HepG2 (cell line): Measurements from ENCODE around the gene LRRC43. TPM values are rescaled to one million over a fixed set of nuclear protein-coding genes. Genes with fewer than 3 reads are reported as not detected.

Experiments
- CBX2 ChIP-seq, 2 experiments: fragments of 200-600 bp in 1 of 2; sonication (generic); formaldehyde crosslinking in 1 of 2; IDR thresholded peaks; 2 replicates each; pipeline versions ENCODE4 v1.7.0 to v1.8.1; 2018 to 2022; ENCODE audit warnings: low read depth in 2 of 2, low read length in 1 of 2, mild to moderate bottlenecking in 1 of 2, missing genetic modification reagents in 1 of 2
- CENPT ChIP-seq: sonication (generic); formaldehyde crosslinking; IDR thresholded peaks from 2 replicates; pipeline ENCODE4 v1.8.0; 2022; ENCODE audit warnings: low read depth, mild to moderate bottlenecking, moderate library complexity, missing genetic modification reagents
- DMAP1 ChIP-seq: IDR thresholded peaks from 2 replicates; pipeline ENCODE4 v1.6.1; 2016
- ELF1 ChIP-seq: sonication (generic); formaldehyde crosslinking; IDR thresholded peaks from 2 replicates; pipeline ENCODE4 v1.4.0; 2020; ENCODE audit warnings: missing genetic modification reagents
- EP300 ChIP-seq, 3 experiments: sonication (generic) in 1 of 3; formaldehyde crosslinking in 1 of 3; IDR thresholded peaks; 2 replicates each; pipeline versions ENCODE4 v1.5.1 to v1.6.1; 2011 to 2020; ENCODE audit warnings: low read depth in 2 of 3, low read length in 2 of 3, borderline replicate concordance in 1 of 3, improper control_type of control experiment in 1 of 3, mild to moderate bottlenecking in 1 of 3, missing genetic modification reagents in 1 of 3, moderate library complexity in 1 of 3
- HNRNPL ChIP-seq: fragments of 200-400 bp; formaldehyde crosslinking; IDR thresholded peaks from 2 replicates; pipeline ENCODE4 v1.6.1; 2017; ENCODE audit warnings: mild to moderate bottlenecking, low read depth, low read length
- MIXL1 ChIP-seq: IDR thresholded peaks from 2 replicates; pipeline ENCODE4 v1.6.1; 2016
- NFIC ChIP-seq: IDR thresholded peaks from 2 replicates; pipeline ENCODE4 v1.6.1; 2012; ENCODE audit warnings: mild to moderate bottlenecking, low read length, inconsistent platforms
- POGZ ChIP-seq: sonication (generic); formaldehyde crosslinking; IDR thresholded peaks from 2 replicates; pipeline ENCODE4 v1.4.0; 2020; ENCODE audit warnings: mild to moderate bottlenecking, missing genetic modification reagents
- RORA ChIP-seq: sonication (generic); formaldehyde crosslinking; IDR thresholded peaks from 2 replicates; pipeline ENCODE4 v1.5.0; 2020; ENCODE audit warnings: mild to moderate bottlenecking, missing genetic modification reagents, moderate library complexity
- SMARCC2 ChIP-seq: fragments of 450-650 bp; IDR thresholded peaks from 2 replicates; pipeline ENCODE4 v1.6.1; 2017; ENCODE audit warnings: antibody characterized with exemption, mild to moderate bottlenecking
- TARDBP ChIP-seq: sonication (generic); formaldehyde crosslinking; IDR thresholded peaks from 2 replicates; pipeline ENCODE4 v1.8.0; 2022; ENCODE audit warnings: mild to moderate bottlenecking, missing genetic modification reagents
- TCF12 ChIP-seq, 2 experiments: fragments of 450-650 bp in 1 of 2; sonication (generic) in 1 of 2; formaldehyde crosslinking in 1 of 2; IDR thresholded peaks; 2 replicates each; pipeline versions ENCODE4 v1.6.1 to v1.8.0; 2017 to 2022; ENCODE audit warnings: antibody characterized with exemption in 1 of 2, mild to moderate bottlenecking in 1 of 2, missing genetic modification reagents in 1 of 2, moderate library complexity in 1 of 2
- U2AF2 ChIP-seq: fragments of 200-400 bp; formaldehyde crosslinking; IDR thresholded peaks from 2 replicates; pipeline ENCODE4 v1.6.1; 2017; ENCODE audit warnings: low read depth, mild to moderate bottlenecking, low read length
- YY1 ChIP-seq: IDR thresholded peaks from 2 replicates; pipeline ENCODE4 v1.6.1; 2011; ENCODE audit warnings: low read length, low read depth, moderate library complexity, mild to moderate bottlenecking; ENCODE audit not compliant: insufficient read depth, insufficient replicate concordance
- ZBTB49 ChIP-seq: sonication (generic); formaldehyde crosslinking; IDR thresholded peaks from 2 replicates; pipeline ENCODE4 v1.4.0; 2020; ENCODE audit warnings: missing genetic modification reagents, borderline replicate concordance
- ZNF136 ChIP-seq: sonication (generic); formaldehyde crosslinking; IDR thresholded peaks from 2 replicates; pipeline ENCODE4 v1.8.1; 2022; ENCODE audit warnings: low read depth, mild to moderate bottlenecking, moderate library complexity, missing genetic modification reagents
- ZNF143 ChIP-seq: sonication (generic); formaldehyde crosslinking; IDR thresholded peaks from 2 replicates; pipeline ENCODE4 v1.4.0; 2020; ENCODE audit warnings: missing genetic modification reagents
- ZNF367 ChIP-seq: sonication (generic); formaldehyde crosslinking; IDR thresholded peaks from 2 replicates; pipeline ENCODE4 v1.4.0; 2020; ENCODE audit warnings: missing genetic modification reagents, borderline replicate concordance
- ZNF747 ChIP-seq: sonication (generic); formaldehyde crosslinking; IDR thresholded peaks from 2 replicates; pipeline ENCODE4 v1.8.1; 2023; ENCODE audit warnings: missing genetic modification reagents, mild to moderate bottlenecking, borderline replicate concordance
- ZNF792 ChIP-seq: IDR thresholded peaks from 2 replicates; pipeline ENCODE4 v1.6.1; 2016
- ZNF879 ChIP-seq: sonication (generic); formaldehyde crosslinking; IDR thresholded peaks from 2 replicates; pipeline ENCODE4 v1.8.1; 2023; ENCODE audit warnings: missing genetic modification reagents
- polyA plus RNA-seq, 8 experiments: library from polyadenylated mRNA; depleted of rRNA in 3 of 8; stranded (reverse) in 7 of 8; unstranded in 1 of 8; fragments of >200 nt; fragmentation: Illumina TruSeq in 4 of 8; extraction: Trizol in 4 of 8; gene quantifications; 2 replicates each; pipeline versions ENCODE4 v1.2.1 to v1.2.3, GENCODE V29; 2011 to 2016; ENCODE audit warnings: low read depth in 4 of 8, missing spikeins in 1 of 8, mixed read lengths in 1 of 8; ENCODE audit not compliant: insufficient read depth in 1 of 8
- total RNA-seq, 5 experiments: library from RNA; depleted of rRNA; stranded (reverse); fragments of >200 nt; fragmentation: Illumina TruSeq; extraction: Trizol; gene quantifications; 2 replicates each; pipeline ENCODE4 v1.2.3, GENCODE V29; 2016; ENCODE audit warnings: low read depth in 1 of 5
- TF ChIP-seq, protein P1 (sequence below): sonication (generic); formaldehyde crosslinking; IDR thresholded peaks from 2 replicates; pipeline ENCODE4 v1.9.0; 2021; ENCODE audit warnings: missing genetic modification reagents, borderline replicate concordance
- TF ChIP-seq, protein P2 (sequence below): sonication (generic); formaldehyde crosslinking; IDR thresholded peaks from 2 replicates; pipeline ENCODE4 v1.4.0; 2020; ENCODE audit warnings: missing genetic modification reagents, mild to moderate bottlenecking, borderline replicate concordance

LRRC43 gene
- total and polyA plus RNA-seq, 2 of the 13 experiments (the other 11 are each of a cell fraction or from before 2014, with no cell fraction given), result not detected

- TF ChIP-seq, protein P1, sequence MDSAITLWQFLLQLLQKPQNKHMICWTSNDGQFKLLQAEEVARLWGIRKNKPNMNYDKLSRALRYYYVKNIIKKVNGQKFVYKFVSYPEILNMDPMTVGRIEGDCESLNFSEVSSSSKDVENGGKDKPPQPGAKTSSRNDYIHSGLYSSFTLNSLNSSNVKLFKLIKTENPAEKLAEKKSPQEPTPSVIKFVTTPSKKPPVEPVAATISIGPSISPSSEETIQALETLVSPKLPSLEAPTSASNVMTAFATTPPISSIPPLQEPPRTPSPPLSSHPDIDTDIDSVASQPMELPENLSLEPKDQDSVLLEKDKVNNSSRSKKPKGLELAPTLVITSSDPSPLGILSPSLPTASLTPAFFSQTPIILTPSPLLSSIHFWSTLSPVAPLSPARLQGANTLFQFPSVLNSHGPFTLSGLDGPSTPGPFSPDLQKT (CRISPR knock-in tag), result no peak
- no peak for TF ChIP-seq U2AF2
- TF ChIP-seq ZNF879 (CRISPR knock-in tag), result no peak
- TF ChIP-seq SMARCC2, result no peak
- no peak for TF ChIP-seq CBX2 (IDR thresholded peaks at IDR 0.05; ENCODE audit: low read depth, low read length)
- no peak for TF ChIP-seq CBX2 (CRISPR knock-in tag; IDR thresholded peaks at IDR 0.05; ENCODE audit: low read depth)
- TF ChIP-seq DMAP1 (CRISPR knock-in tag), result peak; percentile 89
- TF ChIP-seq CENPT (CRISPR knock-in tag), result peak; percentile 76; the same call in 1 of the 2 replicates
- peak; percentile 80 for TF ChIP-seq ZNF747 (CRISPR knock-in tag)
- no peak for TF ChIP-seq ZNF143 (CRISPR knock-in tag)
- TF ChIP-seq, protein P2, sequence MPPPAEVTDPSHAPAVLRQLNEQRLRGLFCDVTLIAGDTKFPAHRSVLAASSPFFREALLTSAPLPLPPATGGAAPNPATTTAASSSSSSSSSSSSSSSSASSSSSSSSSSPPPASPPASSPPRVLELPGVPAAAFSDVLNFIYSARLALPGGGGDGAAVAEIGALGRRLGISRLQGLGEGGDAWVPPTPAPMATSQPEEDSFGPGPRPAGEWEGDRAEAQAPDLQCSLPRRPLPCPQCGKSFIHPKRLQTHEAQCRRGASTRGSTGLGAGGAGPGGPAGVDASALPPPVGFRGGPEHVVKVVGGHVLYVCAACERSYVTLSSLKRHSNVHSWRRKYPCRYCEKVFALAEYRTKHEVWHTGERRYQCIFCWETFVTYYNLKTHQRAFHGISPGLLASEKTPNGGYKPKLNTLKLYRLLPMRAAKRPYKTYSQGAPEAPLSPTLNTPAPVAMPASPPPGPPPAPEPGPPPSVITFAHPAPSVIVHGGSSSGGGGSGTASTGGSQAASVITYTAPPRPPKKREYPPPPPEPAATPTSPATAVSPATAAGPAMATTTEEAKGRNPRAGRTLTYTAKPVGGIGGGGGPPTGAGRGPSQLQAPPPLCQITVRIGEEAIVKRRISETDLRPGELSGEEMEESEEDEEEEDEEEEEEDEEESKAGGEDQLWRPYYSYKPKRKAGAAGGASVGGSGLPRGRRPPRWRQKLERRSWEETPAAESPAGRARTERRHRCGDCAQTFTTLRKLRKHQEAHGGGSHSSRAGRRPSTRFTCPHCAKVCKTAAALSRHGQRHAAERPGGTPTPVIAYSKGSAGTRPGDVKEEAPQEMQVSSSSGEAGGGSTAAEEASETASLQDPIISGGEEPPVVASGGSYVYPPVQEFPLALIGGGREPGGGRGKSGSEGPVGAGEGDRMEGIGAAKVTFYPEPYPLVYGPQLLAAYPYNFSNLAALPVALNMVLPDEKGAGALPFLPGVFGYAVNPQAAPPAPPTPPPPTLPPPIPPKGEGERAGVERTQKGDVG, result no peak; the same call in 1 of the 2 replicates
- no peak for TF ChIP-seq TCF12 (IDR thresholded peaks at IDR 0.05)
- no peak for TF ChIP-seq TCF12 (CRISPR knock-in tag; IDR thresholded peaks at IDR 0.05)
- peak; percentile 87 for TF ChIP-seq POGZ (CRISPR knock-in tag)
- peak; percentile 98 for TF ChIP-seq YY1
- peak; percentile 90; the same call in 1 of the 2 replicates for TF ChIP-seq TARDBP (CRISPR knock-in tag)
- TF ChIP-seq ZNF136 (CRISPR knock-in tag), result no peak
- TF ChIP-seq ZNF367 (CRISPR knock-in tag), result no peak
- TF ChIP-seq RORA (CRISPR knock-in tag), result no peak
- peak; percentile 86 for TF ChIP-seq ELF1
- TF ChIP-seq EP300 (IDR thresholded peaks at IDR 0.05; ENCODE audit: low read depth in 2 of 2, low read length in 2 of 2), result no peak
- peak; percentile 48; the same call in 1 of the 2 replicates for TF ChIP-seq EP300 (CRISPR knock-in tag; IDR thresholded peaks at IDR 0.05; ENCODE audit: borderline replicate concordance)
- no peak for TF ChIP-seq HNRNPL
- TF ChIP-seq MIXL1 (CRISPR knock-in tag), result no peak
- TF ChIP-seq ZBTB49 (CRISPR knock-in tag), result no peak
- peak; percentile 19; the same call in 1 of the 2 replicates for TF ChIP-seq ZNF792 (CRISPR knock-in tag)
- TF ChIP-seq NFIC, result no peak
These were observed 42.9 kb downstream of the LRRC43 start, which contains the start of gene DIABLO (continued) for GRCh38 chr12:122225683-122226365.
